K562 (cell line): ENCODE results near the gene CENPT.

Source experiments
- ATF2 ChIP-seq: sonication (generic); formaldehyde crosslinking; IDR thresholded peaks from 2 replicates; pipeline ENCODE4 v1.8.1; 2022; ENCODE audit warnings: missing genetic modification reagents
- BRCA1 ChIP-seq, 2 experiments: fragments of 450-650 bp in 1 of 2; sonication (generic) in 1 of 2; formaldehyde crosslinking in 1 of 2; IDR thresholded peaks; 2 replicates each; pipeline versions ENCODE4 v1.5.0 to v1.6.1; 2017 to 2020; ENCODE audit warnings: mild to moderate bottlenecking in 1 of 2, missing genetic modification reagents in 1 of 2
- CBX3 ChIP-seq, 2 experiments: IDR thresholded peaks; 1 replicate in 1 of 2; 2 replicates in 1 of 2; pipeline ENCODE4 v1.6.1; 2012; ENCODE audit warnings: inconsistent platforms in 2 of 2, low read length in 2 of 2, borderline replicate concordance in 1 of 2, control low read depth in 1 of 2
- CREBBP ChIP-seq: IDR thresholded peaks from one replicate; pipeline ENCODE4 v1.6.1; 2012; ENCODE audit warnings: low read depth, mild to moderate bottlenecking, control low read depth, inconsistent platforms, low read length
- DDX20 ChIP-seq: fragments of 450-650 bp; IDR thresholded peaks from 2 replicates; pipeline ENCODE4 v1.6.1; 2016; ENCODE audit warnings: missing genetic modification characterization, low read depth, mild to moderate bottlenecking, missing compliant biosample characterization, moderate library complexity
- GATA2 ChIP-seq: sonication (generic); formaldehyde crosslinking; IDR thresholded peaks from 2 replicates; pipeline ENCODE4 v1.4.0; 2020; ENCODE audit warnings: mild to moderate bottlenecking, missing genetic modification reagents
- HMG20A ChIP-seq: fragments of 450-650 bp; formaldehyde crosslinking; conservative IDR thresholded peaks from 2 replicates; pipeline ENCODE4 v1.4.0; 2020; ENCODE audit warnings: mild to moderate bottlenecking, mixed read lengths
- L3MBTL2 ChIP-seq: fragments of 450-650 bp; IDR thresholded peaks from 2 replicates; pipeline ENCODE4 v1.6.1; 2016; ENCODE audit warnings: mild to moderate bottlenecking, moderate library complexity
- PHF8 ChIP-seq: fragments of 200-600 bp; sonication (generic); IDR thresholded peaks from 2 replicates; pipeline ENCODE4 v1.6.1; 2012; ENCODE audit warnings: mixed run types, mild to moderate bottlenecking, inconsistent platforms, low read length, moderate library complexity, borderline replicate concordance
- POLR2AphosphoS5 ChIP-seq: IDR thresholded peaks from 2 replicates; pipeline ENCODE4 v1.6.1; 2011; ENCODE audit warnings: mild to moderate bottlenecking, low read depth, low read length, moderate library complexity; ENCODE audit not compliant: control insufficient read depth, insufficient read depth
- TAF15 ChIP-seq: fragments of 200-400 bp; formaldehyde crosslinking; IDR thresholded peaks from 2 replicates; pipeline ENCODE4 v1.6.1; 2017; ENCODE audit warnings: mild to moderate bottlenecking, low read depth, low read length, moderate library complexity
- UBTF ChIP-seq, 2 experiments: IDR thresholded peaks; 2 replicates each; pipeline ENCODE4 v1.6.1; 2012; ENCODE audit warnings: improper control_type of control experiment in 2 of 2, low read depth in 2 of 2, low read length in 2 of 2, borderline replicate concordance in 1 of 2
- ZNF318 ChIP-seq, 2 experiments: fragments of 450-650 bp; IDR thresholded peaks; 2 replicates each; pipeline ENCODE4 v1.6.1; 2016; ENCODE audit warnings: mild to moderate bottlenecking in 2 of 2, borderline replicate concordance in 1 of 2, low read depth in 1 of 2, moderate library complexity in 1 of 2
- ZNF347 ChIP-seq: fragments of 450-650 bp; formaldehyde crosslinking; IDR thresholded peaks from 2 replicates; pipeline ENCODE4 v1.4.0; 2020; ENCODE audit warnings: low read depth, mild to moderate bottlenecking, moderate library complexity

DNA sequence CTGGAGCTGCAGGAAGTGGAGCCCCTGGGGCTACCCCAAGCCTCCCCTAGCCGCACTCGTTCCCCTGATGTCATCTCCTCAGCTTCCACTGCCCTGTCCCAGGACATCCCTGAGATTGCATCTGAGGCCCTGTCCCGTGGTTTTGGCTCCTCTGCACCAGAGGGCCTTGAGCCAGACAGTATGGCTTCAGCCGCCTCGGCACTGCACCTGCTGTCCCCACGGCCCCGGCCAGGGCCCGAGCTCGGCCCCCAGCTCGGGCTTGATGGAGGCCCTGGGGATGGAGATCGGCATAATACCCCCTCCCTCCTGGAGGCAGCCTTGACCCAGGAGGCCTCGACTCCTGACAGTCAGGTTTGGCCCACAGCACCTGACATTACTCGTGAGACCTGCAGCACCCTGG, 33.1 kb upstream of the CENPT start:
- TF ChIP-seq DDX20 (tag) (no peak), PHF8 (no peak), UBTF (IDR thresholded peaks at IDR 0.05; ENCODE audit: borderline replicate concordance in 1 of 2, low read depth in 2 of 2, low read length in 2 of 2) (no peak), ZNF318 (IDR thresholded peaks at IDR 0.05; ENCODE audit: borderline replicate concordance in 1 of 2, low read depth in 1 of 2) (no peak), ATF2 (CRISPR knock-in tag) (no peak), CBX3 (IDR thresholded peaks at IDR 0.05; ENCODE audit: borderline replicate concordance in 1 of 2, low read length in 2 of 2) (no peak), ZNF347 (CRISPR knock-in tag) (no peak), POLR2AphosphoS5 (no peak), L3MBTL2 (no peak), GATA2 (no peak), CREBBP (no peak), BRCA1 (IDR thresholded peaks at IDR 0.05) (no peak), BRCA1 (CRISPR knock-in tag; IDR thresholded peaks at IDR 0.05) (no peak), HMG20A (no peak), TAF15 (no peak)
